Prostate gland (tissue), 2 donors: Measurements from ENCODE around the gene UBE2E2. TPM values are rescaled to one million over a fixed set of nuclear protein-coding genes. Genes with fewer than 3 reads are reported as not detected.

Experiments used
- DNase-seq: peaks from one replicate; pipeline ENCODE4 v3.0.0-alpha.2; 2019; ENCODE audit warnings: low spot score
- H3K27ac ChIP-seq, 2 donors: fragments of 200-600 bp; sonication (generic); 2 replicates each; pipeline ENCODE4 v1.5.1; 2017 to 2019
- H3K27me3 ChIP-seq: fragments of 200-600 bp; sonication (generic); replicated peaks from 2 replicates; pipeline ENCODE4 v1.5.1; 2019; ENCODE audit not compliant: insufficient read depth
- H3K36me3 ChIP-seq, 2 donors: fragments of 200-600 bp; sonication (generic); 1 replicate in 1 of 2; 2 replicates in 1 of 2; pipeline versions ENCODE4 v1.5.1 to v1.8.1; 2017 to 2019
- H3K4me1 ChIP-seq: fragments of 200-600 bp; sonication (generic); replicated peaks from 2 replicates; pipeline ENCODE4 v1.5.1; 2019
- H3K4me3 ChIP-seq, 2 donors: fragments of 200-600 bp; sonication (generic); 2 replicates each; pipeline ENCODE4 v1.5.1; 2017 to 2019
- H3K9me3 ChIP-seq: fragments of 200-600 bp; sonication (generic); 2 replicates; pipeline ENCODE4 v1.5.1; 2017
- POLR2A ChIP-seq: fragments of 450-650 bp; IDR thresholded peaks from one replicate; pipeline ENCODE4 v1.6.1; 2016; ENCODE audit warnings: antibody characterized with exemption, mild to moderate bottlenecking
- POLR2AphosphoS5 ChIP-seq: sonication (generic); formaldehyde crosslinking; IDR thresholded peaks from one replicate; pipeline ENCODE4 v1.6.1; 2017; ENCODE audit warnings: antibody characterized with exemption
- WGBS: methylation state at CpG from one replicate; pipeline ENCODE4 v1.1.5; 2018; 5-methylcytosine and 5-hydroxymethylcytosine counted together
- intact Hi-C: fragments of 100-400 bp; cut with DNase I; formaldehyde crosslinking; loops from one replicate; pipeline ENCODE4 v1.14.2; 2022
- total RNA-seq, 2 donors: library from RNA; depleted of rRNA; stranded (reverse); fragments of >200 nt; gene quantifications; one replicate each; pipeline ENCODE4 v1.1.0, GENCODE V29; 2016
- TF ChIP-seq, protein P1 (sequence below), 4 experiments: fragments of 200-600 bp in 2 of 4; fragments of 450-650 bp in 2 of 4; sonication (generic) in 2 of 4; IDR thresholded peaks; 1 replicate in 3 of 4; 2 replicates in 1 of 4; pipeline ENCODE4 v1.5.1; 2016 to 2019; ENCODE audit warnings: antibody characterized with exemption in 4 of 4, mild to moderate bottlenecking in 2 of 4, moderate library complexity in 2 of 4

The UBE2E2 gene
- total RNA-seq, 2 donors from 2014 or later: 25.9 to 48.7 TPM

DNA sequence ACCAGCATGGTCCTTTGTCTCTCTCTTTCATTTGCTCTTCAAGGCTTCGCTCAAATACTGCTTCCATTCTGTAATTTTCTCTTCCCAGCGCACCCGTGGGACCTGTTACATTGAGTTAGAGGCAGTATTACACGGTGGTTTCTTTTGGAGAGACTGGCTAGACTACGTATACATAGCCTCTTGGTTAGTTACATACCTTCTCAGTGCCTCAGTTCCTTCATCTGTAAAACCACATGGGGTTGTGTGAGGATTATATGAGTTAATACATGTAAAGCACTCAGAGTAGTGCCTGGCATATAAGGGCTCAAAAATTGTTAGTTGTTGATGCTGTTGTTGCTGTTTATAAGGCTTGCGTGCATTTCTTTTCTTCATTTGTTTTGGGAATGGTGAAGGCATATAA lies 33.8 kb downstream of the UBE2E2 start:
- no peaks in the 10 kb centered on the region for H3K9me3 ChIP-seq

DNA sequence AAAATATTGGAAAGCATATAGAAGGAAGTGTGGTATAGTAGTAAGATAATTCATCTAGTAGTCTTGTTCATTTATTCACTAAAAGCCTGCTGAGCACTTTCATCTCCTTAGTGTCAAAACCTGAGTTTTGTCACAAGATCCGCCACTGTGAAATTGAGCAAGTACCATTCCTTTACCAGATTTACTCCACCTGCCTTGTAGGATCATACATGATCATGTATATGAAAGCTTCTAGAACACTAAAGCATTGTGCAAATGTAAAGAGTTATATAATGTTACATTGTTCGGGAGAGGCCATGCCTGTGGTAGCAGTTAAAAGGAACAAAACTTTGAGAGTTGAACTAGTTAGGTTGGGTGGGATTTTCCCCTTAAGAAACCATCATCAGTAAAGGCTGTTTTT lies 35.0 kb downstream of the UBE2E2 start:
- Histone ChIP-seq H3K27me3 (no peaks in the 10 kb centered on the region), H3K27ac (no peak overlapping the region), H3K4me1 (no peaks in the 10 kb centered on the region), H3K9me3 (no peaks in the 10 kb centered on the region), H3K4me3 (no peak overlapping the region), H3K36me3 (no peaks in the 10 kb centered on the region)
- WGBS: 92% methylated on average over 2 of the region's 2 CpGs
- intact Hi-C loops: no loop called here
- no peak for DNase-seq
- TF ChIP-seq POLR2A (no peak), POLR2AphosphoS5 (no peak)
- TF ChIP-seq, protein P1, sequence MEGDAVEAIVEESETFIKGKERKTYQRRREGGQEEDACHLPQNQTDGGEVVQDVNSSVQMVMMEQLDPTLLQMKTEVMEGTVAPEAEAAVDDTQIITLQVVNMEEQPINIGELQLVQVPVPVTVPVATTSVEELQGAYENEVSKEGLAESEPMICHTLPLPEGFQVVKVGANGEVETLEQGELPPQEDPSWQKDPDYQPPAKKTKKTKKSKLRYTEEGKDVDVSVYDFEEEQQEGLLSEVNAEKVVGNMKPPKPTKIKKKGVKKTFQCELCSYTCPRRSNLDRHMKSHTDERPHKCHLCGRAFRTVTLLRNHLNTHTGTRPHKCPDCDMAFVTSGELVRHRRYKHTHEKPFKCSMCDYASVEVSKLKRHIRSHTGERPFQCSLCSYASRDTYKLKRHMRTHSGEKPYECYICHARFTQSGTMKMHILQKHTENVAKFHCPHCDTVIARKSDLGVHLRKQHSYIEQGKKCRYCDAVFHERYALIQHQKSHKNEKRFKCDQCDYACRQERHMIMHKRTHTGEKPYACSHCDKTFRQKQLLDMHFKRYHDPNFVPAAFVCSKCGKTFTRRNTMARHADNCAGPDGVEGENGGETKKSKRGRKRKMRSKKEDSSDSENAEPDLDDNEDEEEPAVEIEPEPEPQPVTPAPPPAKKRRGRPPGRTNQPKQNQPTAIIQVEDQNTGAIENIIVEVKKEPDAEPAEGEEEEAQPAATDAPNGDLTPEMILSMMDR (IDR thresholded peaks at IDR 0.05): no peak

More for the DNA sequence above, 33.8 kb downstream of the UBE2E2 start:
- TF ChIP-seq POLR2AphosphoS5 (no peak), POLR2A (no peak)
- TF ChIP-seq, protein P1 (IDR thresholded peaks at IDR 0.05): no peak
- H3K27ac ChIP-seq: no peak overlapping the region
- no peak for DNase-seq
- intact Hi-C loops: no loop called here
- H3K27me3 ChIP-seq: no peaks in the 10 kb centered on the region
- H3K36me3 ChIP-seq: no peaks in the 10 kb centered on the region
- 93% methylated on average over 6 of the region's 6 CpGs for WGBS
- H3K4me3 ChIP-seq: no peak overlapping the region
- no peaks in the 10 kb centered on the region for H3K4me1 ChIP-seq

DNA sequence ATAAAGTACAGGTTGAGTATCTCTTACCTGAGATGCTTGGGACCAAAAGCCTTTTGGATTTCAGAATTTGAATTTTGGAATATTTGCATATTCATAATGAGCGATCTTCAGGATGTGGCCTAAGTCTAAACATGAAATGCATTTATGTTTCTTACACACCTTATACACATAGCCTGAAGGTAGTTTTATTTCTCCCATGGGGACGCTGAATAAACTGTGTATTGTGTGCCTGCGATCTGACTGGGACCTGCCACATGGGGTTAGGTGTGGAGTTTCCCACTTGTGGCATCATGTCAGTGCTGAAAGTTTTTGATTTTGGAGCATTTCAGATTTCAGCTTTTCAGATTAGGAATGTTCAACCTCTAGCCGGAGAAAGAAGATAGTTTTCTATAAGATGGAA lies 35.5 kb downstream of the UBE2E2 start:
- WGBS: 93% methylated on average over 4 of the region's 4 CpGs
- TF ChIP-seq, protein P1 (IDR thresholded peaks at IDR 0.05): no peak
- TF ChIP-seq POLR2AphosphoS5 (no peak), POLR2A (no peak)

DNA sequence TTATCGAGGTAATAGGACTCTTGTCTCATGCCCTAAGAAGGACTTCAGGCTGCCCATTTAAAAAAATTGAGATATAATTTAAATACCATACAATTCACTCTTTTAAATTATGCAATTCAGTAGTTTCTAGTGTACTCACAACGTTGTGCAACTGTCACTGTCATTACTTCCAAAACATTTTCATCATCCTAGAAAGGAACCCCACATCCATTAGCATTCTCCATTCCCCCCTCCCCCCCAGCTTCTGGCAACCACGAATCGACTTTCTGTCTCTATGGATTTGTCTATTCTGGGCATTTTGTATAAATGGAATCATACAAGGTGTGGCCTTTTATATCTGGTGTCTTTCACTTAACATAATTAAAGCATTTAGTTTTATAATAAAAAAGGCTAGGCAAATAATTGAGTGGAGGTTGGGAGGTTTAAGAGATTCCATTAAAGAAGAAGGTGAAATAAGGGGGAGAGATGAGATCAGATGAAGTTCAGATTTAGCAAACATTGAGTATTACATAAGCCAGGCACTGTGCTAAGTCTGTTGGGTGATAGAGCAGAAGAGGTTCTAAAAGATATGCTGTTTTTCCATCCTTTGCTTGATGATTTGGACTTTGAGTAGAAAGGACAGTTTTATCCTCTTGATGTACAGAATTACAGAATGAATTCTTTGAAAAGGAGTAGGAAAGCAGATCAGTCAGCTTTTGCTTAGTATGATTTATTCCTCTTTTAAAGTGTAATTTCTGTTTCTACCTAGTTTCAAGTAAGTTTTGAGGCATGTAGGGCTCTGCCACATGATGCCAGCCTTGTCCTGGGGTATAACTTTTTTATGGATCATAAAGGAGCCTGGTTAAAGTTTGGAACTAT lies 36.3 kb downstream of the UBE2E2 start:
- 56% methylated on average over 4 of the region's 4 CpGs for WGBS
- DNase-seq: no peak
- Histone ChIP-seq H3K4me3 (no peak overlapping the region), H3K36me3 (no peaks in the 10 kb centered on the region), H3K27ac (no peak overlapping the region), H3K4me1 (no peaks in the 10 kb centered on the region), H3K9me3 (no peaks in the 10 kb centered on the region), H3K27me3 (no peaks in the 10 kb centered on the region)
- no peak for TF ChIP-seq POLR2A
- TF ChIP-seq POLR2AphosphoS5: no peak
- TF ChIP-seq, protein P1 (IDR thresholded peaks at IDR 0.05): no peak
- intact Hi-C loops: no loop called here

More for the DNA sequence above, 35.5 kb downstream of the UBE2E2 start:
- Histone ChIP-seq H3K4me3 (no peak overlapping the region), H3K36me3 (no peaks in the 10 kb centered on the region), H3K4me1 (no peaks in the 10 kb centered on the region), H3K27ac (no peak overlapping the region), H3K27me3 (no peaks in the 10 kb centered on the region), H3K9me3 (no peaks in the 10 kb centered on the region)
- intact Hi-C loops: no loop called here
- no peak for DNase-seq
